Neural progenitor cell (in vitro differentiated cells): ENCODE data around the gene TMEM178B. TPM values are rescaled to one million over a fixed set of nuclear protein-coding genes. Genes with fewer than 3 reads are reported as not detected.

Experiments used
- DNase-seq: peaks from one replicate; pipeline ENCODE4 v3.0.0-alpha.2; 2016; ENCODE audit warnings: low spot score
- H2AFZ ChIP-seq: fragments of 200-600 bp; sonication (generic); replicated peaks from 2 replicates; pipeline ENCODE4 v1.6.1; 2016; ENCODE audit warnings: antibody characterized with exemption
- H3F3A ChIP-seq: fragments of 200-600 bp; sonication (generic); 2 replicates; pipeline ENCODE4 v1.6.1; 2016; ENCODE audit warnings: antibody characterized with exemption, low read depth
- H3K27ac ChIP-seq: fragments of 200-600 bp; sonication (generic); 2 replicates; pipeline ENCODE4 v1.5.1; 2016; ENCODE audit warnings: mild to moderate bottlenecking
- H3K27me3 ChIP-seq: fragments of 200-600 bp; sonication (generic); 2 replicates; pipeline ENCODE4 v1.6.1; 2016; ENCODE audit warnings: mild to moderate bottlenecking, moderate library complexity
- H3K36me3 ChIP-seq: fragments of 200-600 bp; sonication (generic); 2 replicates; pipeline ENCODE4 v1.5.1; 2016
- H3K4me1 ChIP-seq: fragments of 200-600 bp; sonication (generic); 2 replicates; pipeline ENCODE4 v1.6.1; 2016; ENCODE audit warnings: mixed run types
- H3K4me2 ChIP-seq: fragments of 200-600 bp; sonication (generic); 2 replicates; pipeline ENCODE4 v1.6.1; 2016
- H3K4me3 ChIP-seq: fragments of 200-600 bp; sonication (generic); 2 replicates; pipeline ENCODE4 v1.5.1; 2016
- H3K79me2 ChIP-seq: fragments of 200-600 bp; sonication (generic); 2 replicates; pipeline ENCODE4 v1.6.1; 2016; ENCODE audit warnings: low read depth
- H3K9ac ChIP-seq: fragments of 200-600 bp; sonication (generic); 2 replicates; pipeline ENCODE4 v1.6.1; 2016
- H3K9me3 ChIP-seq: fragments of 200-600 bp; sonication (generic); 2 replicates; pipeline ENCODE4 v1.5.1; 2016; ENCODE audit warnings: low read depth
- H4K20me1 ChIP-seq: fragments of 200-600 bp; sonication (generic); 2 replicates; pipeline ENCODE4 v1.6.1; 2016; ENCODE audit warnings: low read depth
- H3K27ac Mint-ChIP-seq: 3 replicates; pipeline ENCODE4 v1.8.0; 2021; ENCODE audit warnings: mixed read lengths
- H3K27me3 Mint-ChIP-seq: 2 replicates; pipeline ENCODE4 v1.8.0; 2022; ENCODE audit warnings: low read depth, mild to moderate bottlenecking, inconsistent platforms, moderate library complexity, mixed read lengths; ENCODE audit not compliant: insufficient read depth
- H3K36me3 Mint-ChIP-seq: 3 replicates; pipeline ENCODE4 v1.8.0; 2021; ENCODE audit warnings: mixed read lengths
- H3K4me1 Mint-ChIP-seq: 3 replicates; pipeline ENCODE4 v1.8.0; 2021; ENCODE audit warnings: mixed read lengths
- H3K4me3 Mint-ChIP-seq: 3 replicates; pipeline ENCODE4 v1.8.0; 2021; ENCODE audit warnings: mild to moderate bottlenecking, moderate library complexity, mixed read lengths
- H3K9me3 Mint-ChIP-seq: 3 replicates; pipeline ENCODE4 v1.8.0; 2020; ENCODE audit warnings: mixed read lengths
- CTCF ChIP-seq: fragments of 200-600 bp; sonication (generic); IDR thresholded peaks from 2 replicates; pipeline ENCODE4 v1.5.1; 2017; ENCODE audit warnings: antibody characterized with exemption, mild to moderate bottlenecking
- EZH2 ChIP-seq: fragments of 200-600 bp; sonication (generic); IDR thresholded peaks from 2 replicates; pipeline ENCODE4 v1.6.1; 2017; ENCODE audit warnings: antibody characterized with exemption, mild to moderate bottlenecking, moderate library complexity
- EZH2phosphoT487 ChIP-seq: fragments of 200-600 bp; sonication (generic); IDR thresholded peaks from 2 replicates; pipeline ENCODE4 v1.6.1; 2017; ENCODE audit warnings: antibody characterized with exemption
- total RNA-seq: library from RNA; depleted of rRNA; stranded (reverse); fragments of >200 nt; gene quantifications from 2 replicates; pipeline ENCODE4 v1.2.3, GENCODE V29; 2015; ENCODE audit warnings: low replicate concordance

Gene TMEM178B
- total RNA-seq, 1 donor from 2014 or later: 2.9 TPM

- Histone ChIP-seq H3K79me2 (no peaks in the 10 kb centered on the region), H2AFZ (no peak overlapping the region), H3K27ac (no peak overlapping the region), H3K36me3 (no peaks in the 10 kb centered on the region), H3K27me3 (no peaks in the 10 kb centered on the region), H3K9me3 (no peaks in the 10 kb centered on the region), H3K4me3 (no peak overlapping the region), H3F3A (no peaks in the 10 kb centered on the region), H3K4me1 (peaks cover under 1% of the 10 kb centered on the region), H3K9ac (no peak overlapping the region), H4K20me1 (no peaks in the 10 kb centered on the region), H3K4me2 (no peak overlapping the region)
- Mint-ChIP-seq H3K27me3 (peaks cover 3% of the 10 kb centered on the region), H3K4me3 (no peak overlapping the region), H3K9me3 (no peaks in the 10 kb centered on the region), H3K36me3 (no peaks in the 10 kb centered on the region), H3K27ac (no peak overlapping the region), H3K4me1 (no peaks in the 10 kb centered on the region)
- TF ChIP-seq EZH2phosphoT487 (no peak), CTCF (no peak), EZH2 (no peak)
- DNase-seq: no peak
Observed at GRCh38 chr7:141300816-141301215, 227.0 kb downstream of the TMEM178B start.

GRCh38 chr7:141301544-141301943 is 227.7 kb downstream of the TMEM178B start:
- no peak overlapping the region for H3K27ac Mint-ChIP-seq

GRCh38 chr7:141302617-141303016 is 228.8 kb downstream of the TMEM178B start:
- H3K4me2 ChIP-seq: no peak overlapping the region
- H3K36me3 ChIP-seq: no peaks in the 10 kb centered on the region
- H3K79me2 ChIP-seq: no peaks in the 10 kb centered on the region
- no peak overlapping the region for H2AFZ ChIP-seq
- H3K27me3 ChIP-seq: no peaks in the 10 kb centered on the region
- no peak overlapping the region for H3K27ac Mint-ChIP-seq
- no peak overlapping the region for H3K4me3 ChIP-seq
- H3K4me1 ChIP-seq: peaks cover 8% of the 10 kb centered on the region
- TF ChIP-seq CTCF (no peak), EZH2 (no peak), EZH2phosphoT487 (no peak)
- H3K9me3 ChIP-seq: no peaks in the 10 kb centered on the region
- no peak for DNase-seq
- no peaks in the 10 kb centered on the region for H3K9me3 Mint-ChIP-seq
- peaks cover 3% of the 10 kb centered on the region for H3K27me3 Mint-ChIP-seq
- no peaks in the 10 kb centered on the region for H3F3A ChIP-seq
- no peak overlapping the region for H3K9ac ChIP-seq
- no peaks in the 10 kb centered on the region for H3K36me3 Mint-ChIP-seq
- no peaks in the 10 kb centered on the region for H3K4me1 Mint-ChIP-seq
- no peak overlapping the region for H3K27ac ChIP-seq
- H4K20me1 ChIP-seq: no peaks in the 10 kb centered on the region
- H3K4me3 Mint-ChIP-seq: no peak overlapping the region

More at GRCh38 chr7:141301544-141301943, 227.7 kb downstream of the TMEM178B start:
- H3K4me2 ChIP-seq: no peak overlapping the region
- H4K20me1 ChIP-seq: no peaks in the 10 kb centered on the region
- Mint-ChIP-seq H3K9me3 (no peaks in the 10 kb centered on the region), H3K36me3 (no peaks in the 10 kb centered on the region), H3K27me3 (peaks cover 3% of the 10 kb centered on the region), H3K4me1 (no peaks in the 10 kb centered on the region), H3K4me3 (no peak overlapping the region)
- no peaks in the 10 kb centered on the region for H3F3A ChIP-seq
- H3K27me3 ChIP-seq: no peaks in the 10 kb centered on the region
- H3K9ac ChIP-seq: no peak overlapping the region
- H3K36me3 ChIP-seq: no peaks in the 10 kb centered on the region
- no peak overlapping the region for H2AFZ ChIP-seq
- no peaks in the 10 kb centered on the region for H3K9me3 ChIP-seq
- H3K27ac ChIP-seq: no peak overlapping the region
- H3K79me2 ChIP-seq: no peaks in the 10 kb centered on the region
- H3K4me3 ChIP-seq: no peak overlapping the region
- no peak for DNase-seq
- no peak for TF ChIP-seq CTCF
- TF ChIP-seq EZH2phosphoT487: no peak
- no peak for TF ChIP-seq EZH2
- H3K4me1 ChIP-seq: peaks cover 8% of the 10 kb centered on the region
